GM19193 (cell line): ENCODE results near the gene TGM4.

Source experiments
- POLR2A ChIP-seq: IDR thresholded peaks from 4 replicates; pipeline ENCODE4 v1.6.1; 2011; ENCODE audit not compliant: insufficient read depth, insufficient read length; ENCODE audit errors: extremely low read depth

The TGM4 gene

GRCh38 chr3:44894485-44894884 lies 20.1 kb downstream of the TGM4 start:
- no peak for TF ChIP-seq POLR2A

- TF ChIP-seq POLR2A = no peak
Measured at GRCh38 chr3:44896440-44896839, 22.0 kb downstream of the TGM4 start.

GRCh38 chr3:44899683-44900367 lies 25.4 kb downstream of the TGM4 start:
- TF ChIP-seq POLR2A = no peak

GRCh38 chr3:44902628-44903027 lies 28.2 kb downstream of the TGM4 start:
- no peak for TF ChIP-seq POLR2A

- no peak for TF ChIP-seq POLR2A
Measured at GRCh38 chr3:44903314-44903713, 28.9 kb downstream of the TGM4 start.

GRCh38 chr3:44903751-44904150 lies 29.3 kb downstream of the TGM4 start:
- TF ChIP-seq POLR2A = no peak

GRCh38 chr3:44905446-44906157 lies 31.2 kb downstream of the TGM4 start:
- TF ChIP-seq POLR2A = no peak

GRCh38 chr3:44906997-44907396 lies 32.6 kb downstream of the TGM4 start:
- no peak for TF ChIP-seq POLR2A

- TF ChIP-seq POLR2A = no peak
Measured at GRCh38 chr3:44907612-44908011, 33.2 kb downstream of the TGM4 start.

- no peak for TF ChIP-seq POLR2A
Measured at GRCh38 chr3:44909063-44909462, 34.7 kb downstream of the TGM4 start.

- no peak for TF ChIP-seq POLR2A
Measured at GRCh38 chr3:44910693-44911092, 36.3 kb downstream of the TGM4 start.

- no peak for TF ChIP-seq POLR2A
Measured at GRCh38 chr3:44913868-44914468, 39.6 kb downstream of the TGM4 start.

GRCh38 chr3:44914936-44915335 lies 40.5 kb downstream of the TGM4 start:
- no peak for TF ChIP-seq POLR2A

GRCh38 chr3:44915702-44916438 lies 41.5 kb downstream of the TGM4 start:
- no peak for TF ChIP-seq POLR2A

- no peak for TF ChIP-seq POLR2A
Measured at GRCh38 chr3:44918087-44918486, 43.7 kb downstream of the TGM4 start.
